Activated CD4-positive, alpha-beta memory T cell treated with anti-CD3 and anti-CD28 coated beads, Interleukin-2, amount 10 ng/mL, durations not matched to agents 7 days and 5 days (primary cell): Measurements from ENCODE around the gene GBA2. TPM values are rescaled to one million over a fixed set of nuclear protein-coding genes. Genes with fewer than 3 reads are reported as not detected.

Experiments used
- CTCF ChIA-PET: fragments of 350-600 bp; sonication (Branson Sonifier 250); formaldehyde crosslinking; loops from one replicate; lab custom pipeline; 2021; ENCODE audit warnings: antibody characterized with exemption, inconsistent platforms; lab: Charles Lee
- POLR2A ChIA-PET: fragments of 350-600 bp; sonication (Branson Sonifier 250); formaldehyde crosslinking; loops from one replicate; lab custom pipeline; 2021; ENCODE audit warnings: antibody characterized with exemption; lab: Charles Lee
- DNase-seq: peaks from one replicate; pipeline ENCODE4 v3.0.0-alpha.2; 2020
- H3K27ac Mint-ChIP-seq: one replicate; pipeline ENCODE4 v1.8.0; 2021; ENCODE audit warnings: mild to moderate bottlenecking, mixed read lengths
- H3K27me3 Mint-ChIP-seq: one replicate; pipeline ENCODE4 v1.8.0; 2021; ENCODE audit warnings: mixed read lengths
- H3K36me3 Mint-ChIP-seq: one replicate; pipeline ENCODE4 v1.8.0; 2021; ENCODE audit warnings: low read depth, mixed read lengths
- H3K4me1 Mint-ChIP-seq: one replicate; pipeline ENCODE4 v1.8.0; 2021; ENCODE audit warnings: mixed read lengths
- H3K4me3 Mint-ChIP-seq: one replicate; pipeline ENCODE4 v1.8.0; 2021; ENCODE audit warnings: mild to moderate bottlenecking, mixed read lengths
- H3K9me3 Mint-ChIP-seq: one replicate; pipeline ENCODE4 v1.8.0; 2021; ENCODE audit warnings: mixed read lengths
- total RNA-seq, 2 experiments: library from RNA; stranded (reverse); gene quantifications; one replicate each; pipeline ENCODE4 v1.2.3, GENCODE V29; 2021

Gene GBA2
- total RNA-seq, 2 experiments from 2014 or later = 45.8 to 49.1 TPM

GRCh38 chr9:35687972-35688557, 61.0 kb downstream of the GBA2 start:
- no peaks in the 10 kb centered on the region for H3K27me3 Mint-ChIP-seq
- no peak for DNase-seq
- H3K4me3 Mint-ChIP-seq = no peak overlapping the region
- H3K27ac Mint-ChIP-seq = no peak overlapping the region
- H3K4me1 Mint-ChIP-seq = peaks cover 24% of the 10 kb centered on the region
- ChIA-PET POLR2A (interaction anchor here (0.9 to 4.6 kb wide), 6 partner anchors 8 to 43 kb away, joined by 3 to 24 read pairs (median 4); partner anchors contain the start of genes ARHGEF39, SIT1 and TLN1), CTCF (interaction anchor here (0.8 to 2.5 kb wide), 8 partner anchors 9 to 84 kb away, joined by 3 to 21 read pairs (median 4); partner anchors contain the start of genes CCDC107 and RMRP)
- H3K36me3 Mint-ChIP-seq = no peaks in the 10 kb centered on the region
- H3K9me3 Mint-ChIP-seq = no peaks in the 10 kb centered on the region

GRCh38 chr9:35687306-35687705, 61.7 kb downstream of the GBA2 start:
- POLR2A ChIA-PET = interaction anchor here (2.0 kb wide), 1 partner anchor 22 kb away, joined by 7 read pairs; the partner anchor contains the start of gene ARHGEF39
- DNase-seq = no peak
- no peaks in the 10 kb centered on the region for H3K9me3 Mint-ChIP-seq
- no peaks in the 10 kb centered on the region for H3K36me3 Mint-ChIP-seq
- no peak overlapping the region for H3K4me3 Mint-ChIP-seq
- no peaks in the 10 kb centered on the region for H3K27me3 Mint-ChIP-seq
- peaks cover 24% of the 10 kb centered on the region for H3K4me1 Mint-ChIP-seq
- H3K27ac Mint-ChIP-seq = no peak overlapping the region
- CTCF ChIA-PET = interaction anchor here (0.8 to 2.5 kb wide), 6 partner anchors 10 to 84 kb away, joined by 3 to 21 read pairs (median 8); partner anchors contain the start of genes CCDC107 and RMRP

Other genes starting within 250 kb of the GBA2 start
- 10 to 100 TPM; 31.7 to 32.3 TPM for gene TESK1, start 144.0 kb downstream of the GBA2 start, total RNA-seq
- 10 to 100 TPM; 11.8 to 11.9 TPM for gene CD72, start 130.8 kb downstream of the GBA2 start, total RNA-seq
- 100 to 1,000 TPM; 210 to 214 TPM for gene SIT1, start 98.3 kb downstream of the GBA2 start, total RNA-seq
- gene RMRP, start 91.2 kb downstream of the GBA2 start, total RNA-seq = over 10,000 TPM in 1 of 2 experiments, 1,000 to 10,000 TPM in 1; 9,885 to 10,678 TPM
- 10 to 100 TPM; 36.6 to 37.7 TPM for gene CCDC107, start 90.9 kb downstream of the GBA2 start, total RNA-seq
- gene ARHGEF39, start 84.0 kb downstream of the GBA2 start, total RNA-seq = 10 to 100 TPM; 19.1 to 19.9 TPM
- gene CA9, start 75.3 kb downstream of the GBA2 start, total RNA-seq = 1 to 10 TPM; 1.1 to 1.2 TPM
- 1 to 10 TPM; 8.9 to 9.2 TPM for gene TPM2, start 59.3 kb downstream of the GBA2 start, total RNA-seq
- 100 to 1,000 TPM; 341 to 354 TPM for gene TLN1, start 17.0 kb downstream of the GBA2 start, total RNA-seq
- gene CREB3, start 16.6 kb downstream of the GBA2 start, total RNA-seq = 10 to 100 TPM; 23.2 to 24.1 TPM
- 10 to 100 TPM; 29.1 to 29.5 TPM for gene RGP1, start 59 bp upstream of the GBA2 start, total RNA-seq
- under 1 TPM in 1 of 2 experiments, not detected in 1; 0.48 TPM for gene MSMP, start 5.0 kb upstream of the GBA2 start, total RNA-seq
- 1 to 10 TPM; 7.7 to 8.5 TPM for gene NPR2, start 42.4 kb upstream of the GBA2 start, total RNA-seq
- gene SPAG8, start 63.0 kb upstream of the GBA2 start, total RNA-seq = 1 to 10 TPM; 2.0 to 2.2 TPM
- 10 to 100 TPM; 77.8 to 79.2 TPM for gene HINT2, start 65.8 kb upstream of the GBA2 start, total RNA-seq
- not detected for gene FAM221B, start 79.5 kb upstream of the GBA2 start, total RNA-seq
- 1 to 10 TPM; 3.1 to 3.2 TPM for gene TMEM8B, start 80.0 kb upstream of the GBA2 start, total RNA-seq
- not detected for gene OR13J1, start 121.2 kb upstream of the GBA2 start, total RNA-seq
- not detected for gene HRCT1, start 157.0 kb upstream of the GBA2 start, total RNA-seq
- gene SPAAR, start 160.3 kb upstream of the GBA2 start, total RNA-seq = not detected
- not detected for gene OR2S2, start 208.9 kb upstream of the GBA2 start, total RNA-seq